K562 (cell line): Measurements from ENCODE around the gene RPS27. TPM values are rescaled to one million over a fixed set of nuclear protein-coding genes. Genes with fewer than 3 reads are reported as not detected.

Source experiments
- BMI1 ChIP-seq: fragments of 150-350 bp; IDR thresholded peaks from 2 replicates; pipeline ENCODE4 v1.6.1; 2014; ENCODE audit warnings: low read length
- CBFB ChIP-seq: sonication (generic); formaldehyde crosslinking; IDR thresholded peaks from 2 replicates; pipeline ENCODE4 v1.4.0; 2020; ENCODE audit warnings: mild to moderate bottlenecking, missing genetic modification reagents
- CBX3 ChIP-seq, 2 experiments: IDR thresholded peaks; 1 replicate in 1 of 2; 2 replicates in 1 of 2; pipeline ENCODE4 v1.6.1; 2012; ENCODE audit warnings: inconsistent platforms in 2 of 2, low read length in 2 of 2, borderline replicate concordance in 1 of 2, control low read depth in 1 of 2
- HNRNPLL ChIP-seq: fragments of 200-400 bp; formaldehyde crosslinking; IDR thresholded peaks from 2 replicates; pipeline ENCODE4 v1.6.1; 2017; ENCODE audit warnings: low read length, low read depth, mild to moderate bottlenecking; ENCODE audit not compliant: poor library complexity, severe bottlenecking
- NR2C1 ChIP-seq, 2 experiments: fragments of 450-650 bp; IDR thresholded peaks; 2 replicates each; pipeline ENCODE4 v1.6.1; 2017; ENCODE audit warnings: mild to moderate bottlenecking in 2 of 2, antibody characterized with exemption in 1 of 2, inconsistent platforms in 1 of 2, missing compliant biosample characterization in 1 of 2, missing genetic modification characterization in 1 of 2
- RBBP5 ChIP-seq: fragments of 200-600 bp; sonication (generic); IDR thresholded peaks from 2 replicates; pipeline ENCODE4 v1.6.1; 2012; ENCODE audit warnings: borderline replicate concordance, mild to moderate bottlenecking, low read length, control low read depth, inconsistent platforms; ENCODE audit not compliant: insufficient read depth, poor library complexity, severe bottlenecking
- RBM22 ChIP-seq: fragments of 200-400 bp; formaldehyde crosslinking; IDR thresholded peaks from 2 replicates; pipeline ENCODE4 v1.6.1; 2018; ENCODE audit warnings: low read length, low read depth; ENCODE audit not compliant: poor library complexity, severe bottlenecking
- SP2 ChIP-seq: IDR thresholded peaks from 2 replicates; pipeline ENCODE4 v1.6.1; 2011; ENCODE audit warnings: mild to moderate bottlenecking, low read depth, low read length, moderate library complexity; ENCODE audit not compliant: poor library complexity, severe bottlenecking; ENCODE audit errors: extremely low read depth
- TSC22D4 ChIP-seq: fragments of 450-650 bp; IDR thresholded peaks from 2 replicates; pipeline ENCODE4 v1.6.1; 2016; ENCODE audit warnings: missing genetic modification characterization, missing biosample characterization, control low read depth
- ZFP30 ChIP-seq: fragments of 250-450 bp; sonication (Bioruptor Pico); IDR thresholded peaks from 2 replicates; pipeline ENCODE4 v1.8.0; 2022; ENCODE audit warnings: moderate library complexity, mild to moderate bottlenecking, inconsistent platforms, borderline replicate concordance
- ZNF143 ChIP-seq: sonication (generic); formaldehyde crosslinking; IDR thresholded peaks from 2 replicates; pipeline ENCODE4 v1.9.0; 2022; ENCODE audit warnings: mild to moderate bottlenecking, missing genetic modification reagents
- ZNF707 ChIP-seq: fragments of 250-450 bp; sonication (Bioruptor Pico); conservative IDR thresholded peaks from 2 replicates; pipeline ENCODE4 v1.8.0; 2022; ENCODE audit warnings: inconsistent platforms, mild to moderate bottlenecking, moderate library complexity
- ZNF717 ChIP-seq: fragments of 250-450 bp; sonication (Bioruptor Pico); IDR thresholded peaks from 2 replicates; pipeline ENCODE4 v1.5.0; 2021
- polyA plus RNA-seq, 8 experiments: library from polyadenylated mRNA; depleted of rRNA in 4 of 8; stranded (reverse) in 5 of 8; unstranded in 3 of 8; fragments of >200 nt; fragmentation: Nextera tagmentation in 2 of 8; fragmentation: Illumina TruSeq in 1 of 8; extraction: Ambion mirVana in 2 of 8; extraction: Trizol in 1 of 8; gene quantifications; 2 replicates each; pipeline versions ENCODE4 v1.2.1 to v1.2.3, GENCODE V29; 2011 to 2014; ENCODE audit warnings: inconsistent platforms in 1 of 8, missing spikeins in 1 of 8
- total RNA-seq, 7 experiments: library from RNA; depleted of rRNA in 6 of 7; stranded (reverse); fragments of >200 nt in 6 of 7; fragmentation: Illumina TruSeq in 2 of 7; extraction: Trizol in 2 of 7; gene quantifications; 2 replicates each; pipeline versions ENCODE4 v1.2.1 to v1.2.3, GENCODE V29; 2011 to 2021; ENCODE audit warnings: low replicate concordance in 1 of 7
- TF ChIP-seq, protein P1 (sequence below): fragments of 450-650 bp; IDR thresholded peaks from 2 replicates; pipeline ENCODE4 v1.6.1; 2016; ENCODE audit warnings: borderline replicate concordance
- TF ChIP-seq, protein P2 (sequence below): IDR thresholded peaks from 2 replicates; pipeline ENCODE4 v1.6.1; 2012; ENCODE audit warnings: low read depth, low read length, improper control_type of control experiment, borderline replicate concordance
- TF ChIP-seq, protein P3 (sequence below): fragments of 450-650 bp; formaldehyde crosslinking; IDR thresholded peaks from 2 replicates; pipeline ENCODE4 v1.4.0; 2022; ENCODE audit warnings: missing genetic modification characterization
- TF ChIP-seq, protein P4 (sequence below): fragments of 250-450 bp; sonication (Bioruptor Pico); IDR thresholded peaks from 2 replicates; pipeline ENCODE4 v1.8.0; 2022; ENCODE audit warnings: inconsistent platforms, mild to moderate bottlenecking, moderate library complexity, borderline replicate concordance
- TF ChIP-seq, protein P5 (sequence below): fragments of 250-450 bp; sonication (Bioruptor Pico); IDR thresholded peaks from 2 replicates; pipeline ENCODE4 v1.8.0; 2021; ENCODE audit warnings: mild to moderate bottlenecking, moderate library complexity

RPS27 gene
- total and polyA plus RNA-seq, 9 of the 15 experiments (the other 6 are each of a cell fraction or from before 2014, with no cell fraction given) = 2,091 to 9,377 (median 6,706) TPM

DNA sequence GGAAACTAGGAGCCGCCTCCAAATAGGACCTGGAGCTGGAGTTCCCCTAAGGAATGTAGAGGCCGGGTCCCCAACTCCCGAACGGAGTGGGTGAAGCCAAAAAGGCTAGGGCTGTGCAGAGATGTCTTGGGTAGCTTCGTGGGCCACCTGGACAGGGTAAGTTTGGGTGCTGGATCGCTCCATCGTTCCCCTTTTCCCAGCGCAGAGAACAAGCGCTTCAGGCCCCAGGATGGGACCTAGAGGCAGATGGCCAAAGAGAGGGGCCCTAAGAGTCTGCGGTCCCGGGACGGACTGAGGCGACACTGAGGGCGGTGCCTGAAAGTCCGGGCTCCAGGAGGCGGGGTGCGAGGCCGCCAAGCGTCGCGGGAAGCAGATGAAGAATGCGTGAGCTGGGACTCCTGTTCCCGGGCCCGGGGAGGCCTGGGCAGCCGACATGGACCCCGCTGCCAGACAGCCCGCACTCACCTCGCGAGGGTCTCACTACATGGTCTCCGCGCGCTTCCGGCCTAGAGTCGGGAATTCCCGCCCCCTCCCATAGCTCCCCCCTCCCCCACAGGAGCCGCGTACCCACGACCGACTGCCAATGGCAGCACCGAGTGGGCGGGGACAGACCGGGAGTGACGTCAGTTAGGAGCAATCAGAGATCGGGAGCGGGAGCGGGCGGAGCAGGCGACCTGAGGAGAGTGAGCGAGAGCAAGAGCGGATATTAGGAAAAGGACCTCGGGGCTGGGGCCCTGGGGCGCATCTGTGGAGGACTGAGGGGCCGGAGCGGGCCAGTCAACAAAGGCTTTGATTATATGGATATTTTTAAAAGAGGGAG lies 27.3 kb upstream of the RPS27 start, which contains the start of gene SLC39A1 (continued):
- peak; percentile 64 for TF ChIP-seq RBBP5
- TF ChIP-seq, protein P1, sequence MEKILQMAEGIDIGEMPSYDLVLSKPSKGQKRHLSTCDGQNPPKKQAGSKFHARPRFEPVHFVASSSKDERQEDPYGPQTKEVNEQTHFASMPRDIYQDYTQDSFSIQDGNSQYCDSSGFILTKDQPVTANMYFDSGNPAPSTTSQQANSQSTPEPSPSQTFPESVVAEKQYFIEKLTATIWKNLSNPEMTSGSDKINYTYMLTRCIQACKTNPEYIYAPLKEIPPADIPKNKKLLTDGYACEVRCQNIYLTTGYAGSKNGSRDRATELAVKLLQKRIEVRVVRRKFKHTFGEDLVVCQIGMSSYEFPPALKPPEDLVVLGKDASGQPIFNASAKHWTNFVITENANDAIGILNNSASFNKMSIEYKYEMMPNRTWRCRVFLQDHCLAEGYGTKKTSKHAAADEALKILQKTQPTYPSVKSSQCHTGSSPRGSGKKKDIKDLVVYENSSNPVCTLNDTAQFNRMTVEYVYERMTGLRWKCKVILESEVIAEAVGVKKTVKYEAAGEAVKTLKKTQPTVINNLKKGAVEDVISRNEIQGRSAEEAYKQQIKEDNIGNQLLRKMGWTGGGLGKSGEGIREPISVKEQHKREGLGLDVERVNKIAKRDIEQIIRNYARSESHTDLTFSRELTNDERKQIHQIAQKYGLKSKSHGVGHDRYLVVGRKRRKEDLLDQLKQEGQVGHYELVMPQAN = no peak
- no peak for TF ChIP-seq HNRNPLL
- TF ChIP-seq ZNF717 (CRISPR knock-in tag) = no peak
- no peak for TF ChIP-seq CBX3 (IDR thresholded peaks at IDR 0.05; ENCODE audit: borderline replicate concordance in 1 of 2, low read length in 2 of 2)
- TF ChIP-seq, protein P2, sequence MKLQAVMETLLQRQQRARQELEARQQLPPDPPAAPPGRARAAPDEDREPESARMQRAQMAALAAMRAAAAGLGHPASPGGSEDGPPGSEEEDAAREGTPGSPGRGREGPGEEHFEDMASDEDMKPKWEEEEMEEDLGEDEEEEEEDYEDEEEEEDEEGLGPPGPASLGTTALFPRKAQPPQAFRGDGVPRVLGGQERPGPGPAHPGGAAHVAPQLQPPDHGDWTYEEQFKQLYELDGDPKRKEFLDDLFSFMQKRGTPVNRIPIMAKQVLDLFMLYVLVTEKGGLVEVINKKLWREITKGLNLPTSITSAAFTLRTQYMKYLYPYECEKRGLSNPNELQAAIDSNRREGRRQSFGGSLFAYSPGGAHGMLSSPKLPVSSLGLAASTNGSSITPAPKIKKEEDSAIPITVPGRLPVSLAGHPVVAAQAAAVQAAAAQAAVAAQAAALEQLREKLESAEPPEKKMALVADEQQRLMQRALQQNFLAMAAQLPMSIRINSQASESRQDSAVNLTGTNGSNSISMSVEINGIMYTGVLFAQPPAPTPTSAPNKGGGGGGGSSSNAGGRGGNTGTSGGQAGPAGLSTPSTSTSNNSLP = no peak
- TF ChIP-seq ZNF143 (CRISPR knock-in tag) = 0 out of 2 replicates have a peak, but pooled peaks have one; percentile 8
- no peak for TF ChIP-seq CBFB (CRISPR knock-in tag)
- peak; percentile 78 for TF ChIP-seq SP2
- no peak for TF ChIP-seq ZNF707 (CRISPR knock-in tag)
- TF ChIP-seq, protein P3, sequence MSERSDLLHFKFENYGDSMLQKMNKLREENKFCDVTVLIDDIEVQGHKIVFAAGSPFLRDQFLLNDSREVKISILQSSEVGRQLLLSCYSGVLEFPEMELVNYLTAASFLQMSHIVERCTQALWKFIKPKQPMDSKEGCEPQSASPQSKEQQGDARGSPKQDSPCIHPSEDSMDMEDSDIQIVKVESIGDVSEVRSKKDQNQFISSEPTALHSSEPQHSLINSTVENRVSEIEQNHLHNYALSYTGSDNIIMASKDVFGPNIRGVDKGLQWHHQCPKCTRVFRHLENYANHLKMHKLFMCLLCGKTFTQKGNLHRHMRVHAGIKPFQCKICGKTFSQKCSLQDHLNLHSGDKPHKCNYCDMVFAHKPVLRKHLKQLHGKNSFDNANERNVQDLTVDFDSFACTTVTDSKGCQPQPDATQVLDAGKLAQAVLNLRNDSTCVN = no peak
- no peak for TF ChIP-seq RBM22
- TF ChIP-seq, protein P4, sequence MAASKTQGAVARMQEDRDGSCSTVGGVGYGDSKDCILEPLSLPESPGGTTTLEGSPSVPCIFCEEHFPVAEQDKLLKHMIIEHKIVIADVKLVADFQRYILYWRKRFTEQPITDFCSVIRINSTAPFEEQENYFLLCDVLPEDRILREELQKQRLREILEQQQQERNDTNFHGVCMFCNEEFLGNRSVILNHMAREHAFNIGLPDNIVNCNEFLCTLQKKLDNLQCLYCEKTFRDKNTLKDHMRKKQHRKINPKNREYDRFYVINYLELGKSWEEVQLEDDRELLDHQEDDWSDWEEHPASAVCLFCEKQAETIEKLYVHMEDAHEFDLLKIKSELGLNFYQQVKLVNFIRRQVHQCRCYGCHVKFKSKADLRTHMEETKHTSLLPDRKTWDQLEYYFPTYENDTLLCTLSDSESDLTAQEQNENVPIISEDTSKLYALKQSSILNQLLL = no peak
- TF ChIP-seq NR2C1 (IDR thresholded peaks at IDR 0.05) = no peak
- TF ChIP-seq NR2C1 (tag; IDR thresholded peaks at IDR 0.05) = no peak
- TF ChIP-seq, protein P5, sequence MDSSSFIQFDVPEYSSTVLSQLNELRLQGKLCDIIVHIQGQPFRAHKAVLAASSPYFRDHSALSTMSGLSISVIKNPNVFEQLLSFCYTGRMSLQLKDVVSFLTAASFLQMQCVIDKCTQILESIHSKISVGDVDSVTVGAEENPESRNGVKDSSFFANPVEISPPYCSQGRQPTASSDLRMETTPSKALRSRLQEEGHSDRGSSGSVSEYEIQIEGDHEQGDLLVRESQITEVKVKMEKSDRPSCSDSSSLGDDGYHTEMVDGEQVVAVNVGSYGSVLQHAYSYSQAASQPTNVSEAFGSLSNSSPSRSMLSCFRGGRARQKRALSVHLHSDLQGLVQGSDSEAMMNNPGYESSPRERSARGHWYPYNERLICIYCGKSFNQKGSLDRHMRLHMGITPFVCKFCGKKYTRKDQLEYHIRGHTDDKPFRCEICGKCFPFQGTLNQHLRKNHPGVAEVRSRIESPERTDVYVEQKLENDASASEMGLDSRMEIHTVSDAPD (CRISPR knock-in tag) = no peak
- TF ChIP-seq ZFP30 = no peak
- TF ChIP-seq BMI1 = no peak
- TF ChIP-seq TSC22D4 = no peak
